HepG2 (cell line): ENCODE data around the gene PANK4. TPM values are rescaled to one million over a fixed set of nuclear protein-coding genes. Genes with fewer than 3 reads are reported as not detected.
A peak's percentile ranks its signal among the peaks of the same experiment; 100 is the strongest.

Source experiments
- ASH2L ChIP-seq: fragments of 300-600, 200-600 bp; sonication (generic); IDR thresholded peaks from 2 replicates; pipeline ENCODE4 v1.7.0; 2017; ENCODE audit warnings: low read depth, mild to moderate bottlenecking, moderate library complexity, mixed read lengths, low read length; ENCODE audit not compliant: insufficient read length
- EEA1 ChIP-seq: sonication (generic); formaldehyde crosslinking; IDR thresholded peaks from 2 replicates; pipeline ENCODE4 v1.5.1; 2020; ENCODE audit warnings: mild to moderate bottlenecking, missing genetic modification reagents, borderline replicate concordance
- EP300 ChIP-seq, 3 experiments: sonication (generic) in 1 of 3; formaldehyde crosslinking in 1 of 3; IDR thresholded peaks; 2 replicates each; pipeline versions ENCODE4 v1.5.1 to v1.6.1; 2011 to 2020; ENCODE audit warnings: low read depth in 2 of 3, low read length in 2 of 3, borderline replicate concordance in 1 of 3, improper control_type of control experiment in 1 of 3, mild to moderate bottlenecking in 1 of 3, missing genetic modification reagents in 1 of 3, moderate library complexity in 1 of 3
- HMGA1 ChIP-seq: sonication (generic); formaldehyde crosslinking; conservative IDR thresholded peaks from 2 replicates; pipeline ENCODE4 v1.4.0; 2020; ENCODE audit warnings: missing genetic modification reagents
- IRF9 ChIP-seq: sonication (generic); formaldehyde crosslinking; IDR thresholded peaks from 2 replicates; pipeline ENCODE4 v1.8.0; 2022; ENCODE audit warnings: missing genetic modification reagents, mild to moderate bottlenecking, borderline replicate concordance
- ISX ChIP-seq: sonication (generic); formaldehyde crosslinking; conservative IDR thresholded peaks from 2 replicates; pipeline ENCODE4 v1.5.0; 2020; ENCODE audit warnings: missing genetic modification reagents
- MED1 ChIP-seq: sonication (generic); formaldehyde crosslinking; IDR thresholded peaks from 2 replicates; pipeline ENCODE4 v1.4.0; 2020; ENCODE audit warnings: missing genetic modification reagents
- NFRKB ChIP-seq: fragments of 450-650 bp; IDR thresholded peaks from 2 replicates; pipeline ENCODE4 v1.6.1; 2017
- NFYC ChIP-seq: IDR thresholded peaks from 2 replicates; pipeline ENCODE4 v1.6.1; 2016; ENCODE audit warnings: missing genetic modification reagents, missing compliant biosample characterization
- REL ChIP-seq: sonication (generic); formaldehyde crosslinking; conservative IDR thresholded peaks from 2 replicates; pipeline ENCODE4 v1.8.0; 2022; ENCODE audit warnings: mild to moderate bottlenecking, missing genetic modification reagents, moderate library complexity
- ZBTB10 ChIP-seq: sonication (generic); formaldehyde crosslinking; IDR thresholded peaks from 2 replicates; pipeline ENCODE4 v1.4.0; 2020; ENCODE audit warnings: missing genetic modification reagents, borderline replicate concordance
- ZBTB25 ChIP-seq: IDR thresholded peaks from 2 replicates; pipeline ENCODE4 v1.6.1; 2018; ENCODE audit warnings: missing genetic modification reagents
- ZMYM3 ChIP-seq: sonication (generic); formaldehyde crosslinking; IDR thresholded peaks from 2 replicates; pipeline ENCODE4 v1.5.1; 2020; ENCODE audit warnings: mild to moderate bottlenecking, missing genetic modification reagents
- ZNF124 ChIP-seq: sonication (generic); formaldehyde crosslinking; IDR thresholded peaks from 2 replicates; pipeline ENCODE4 v1.4.0; 2020; ENCODE audit warnings: missing genetic modification reagents
- ZNF180 ChIP-seq: sonication (generic); formaldehyde crosslinking; IDR thresholded peaks from 2 replicates; pipeline ENCODE4 v1.4.0; 2020; ENCODE audit warnings: low read depth, missing genetic modification reagents, borderline replicate concordance
- ZNF264 ChIP-seq: sonication (generic); formaldehyde crosslinking; IDR thresholded peaks from 2 replicates; pipeline ENCODE4 v1.4.0; 2020; ENCODE audit warnings: missing genetic modification reagents
- ZNF414 ChIP-seq: sonication (generic); formaldehyde crosslinking; IDR thresholded peaks from 2 replicates; pipeline ENCODE4 v1.5.0; 2020; ENCODE audit warnings: missing genetic modification reagents
- ZNF7 ChIP-seq: IDR thresholded peaks from 2 replicates; pipeline ENCODE4 v1.6.1; 2016; ENCODE audit warnings: missing biosample characterization, missing genetic modification reagents
- ZNF704 ChIP-seq: sonication (generic); formaldehyde crosslinking; IDR thresholded peaks from 2 replicates; pipeline ENCODE4 v1.8.1; 2023; ENCODE audit warnings: mild to moderate bottlenecking, inconsistent platforms, moderate library complexity, missing genetic modification reagents, borderline replicate concordance
- ZNF790 ChIP-seq: sonication (generic); formaldehyde crosslinking; IDR thresholded peaks from 2 replicates; pipeline ENCODE4 v1.8.0; 2022; ENCODE audit warnings: missing genetic modification reagents, mild to moderate bottlenecking, borderline replicate concordance
- polyA plus RNA-seq, 8 experiments: library from polyadenylated mRNA; depleted of rRNA in 3 of 8; stranded (reverse) in 7 of 8; unstranded in 1 of 8; fragments of >200 nt; fragmentation: Illumina TruSeq in 4 of 8; extraction: Trizol in 4 of 8; gene quantifications; 2 replicates each; pipeline versions ENCODE4 v1.2.1 to v1.2.3, GENCODE V29; 2011 to 2016; ENCODE audit warnings: low read depth in 4 of 8, missing spikeins in 1 of 8, mixed read lengths in 1 of 8; ENCODE audit not compliant: insufficient read depth in 1 of 8
- total RNA-seq, 5 experiments: library from RNA; depleted of rRNA; stranded (reverse); fragments of >200 nt; fragmentation: Illumina TruSeq; extraction: Trizol; gene quantifications; 2 replicates each; pipeline ENCODE4 v1.2.3, GENCODE V29; 2016; ENCODE audit warnings: low read depth in 1 of 5

PANK4 gene
- total and polyA plus RNA-seq, 2 of the 13 experiments (the other 11 are each of a cell fraction or from before 2014, with no cell fraction given) = 17.4 to 19.3 TPM

- TF ChIP-seq ZBTB25 (no peak), ISX (CRISPR knock-in tag) (0 out of 2 replicates have a peak, but pooled peaks have one; percentile 44), ZNF124 (no peak; the same call in 1 of the 2 replicates), NFYC (CRISPR knock-in tag) (no peak), HMGA1 (CRISPR knock-in tag) (no peak), ZNF704 (CRISPR knock-in tag) (no peak), ZNF7 (no peak), EP300 (IDR thresholded peaks at IDR 0.05; ENCODE audit: low read depth in 2 of 2, low read length in 2 of 2) (no peak), EP300 (CRISPR knock-in tag; IDR thresholded peaks at IDR 0.05; ENCODE audit: borderline replicate concordance) (no peak), ZMYM3 (CRISPR knock-in tag) (no peak), ZNF414 (no peak), ZNF264 (no peak), ASH2L (peak; percentile 46), ZBTB10 (CRISPR knock-in tag) (no peak), REL (no peak), NFRKB (no peak), IRF9 (no peak; the same call in 1 of the 2 replicates), MED1 (CRISPR knock-in tag) (no peak), ZNF180 (CRISPR knock-in tag) (no peak; the same call in 1 of the 2 replicates), ZNF790 (CRISPR knock-in tag) (no peak), EEA1 (CRISPR knock-in tag) (no peak)
These were observed at the start of gene PANK4 (continued) for GRCh38 chr1:2525920-2526823.
